AG04450 (cell line): Measurements from ENCODE around the gene GDA. TPM values are rescaled to one million over a fixed set of nuclear protein-coding genes. Genes with fewer than 3 reads are reported as not detected.

Source experiments
- CTCF ChIA-PET: fragments of 300-600, 350-600 bp; formaldehyde crosslinking; extraction: SDS; loops from one replicate; lab custom pipeline; 2022; ENCODE audit warnings: antibody characterized with exemption, inconsistent platforms; lab: Charles Lee
- POLR2A ChIA-PET: fragments of 350-600 bp; formaldehyde crosslinking; extraction: SDS; loops from one replicate; lab custom pipeline; 2021; ENCODE audit warnings: antibody characterized with exemption, inconsistent platforms; lab: Yijun Ruan, JAX
- DNase-seq: peaks from one replicate; pipeline ENCODE4 v3.0.0-alpha.2; 2011; ENCODE audit warnings: low read depth, low spot score
- H3K27ac ChIP-seq: one replicate; pipeline ENCODE4 v1.5.1; 2012; ENCODE audit warnings: low read depth, low read length, control low read depth
- H3K27me3 ChIP-seq: one replicate; pipeline ENCODE4 v1.6.0; 2012; ENCODE audit warnings: low read length; ENCODE audit not compliant: control insufficient read depth, insufficient read depth
- H3K4me3 ChIP-seq: 2 replicates; pipeline ENCODE4 v1.5.1; 2011; ENCODE audit warnings: mild to moderate bottlenecking, low read depth, low read length, control low read depth
- H3K9me3 ChIP-seq: 2 replicates; pipeline ENCODE4 v1.5.1; 2012; ENCODE audit warnings: low read length; ENCODE audit not compliant: control insufficient read depth, insufficient read depth
- polyA plus RNA-seq: library from polyadenylated mRNA; depleted of rRNA; stranded (reverse); fragments of >200 nt; gene quantifications from 2 replicates; pipeline ENCODE4 v1.2.3, GENCODE V29; 2011
- TF ChIP-seq, protein P1 (sequence below): IDR thresholded peaks from 2 replicates; pipeline ENCODE4 v1.5.1; 2011; ENCODE audit warnings: low read depth, low read length, control low read depth, inconsistent platforms

GDA gene
- polyA plus RNA-seq, 1 experiment: not detected

GRCh38 chr9:72132052-72132451 is 17.2 kb upstream of the GDA start:
- CTCF ChIA-PET: no interaction called here

DNA sequence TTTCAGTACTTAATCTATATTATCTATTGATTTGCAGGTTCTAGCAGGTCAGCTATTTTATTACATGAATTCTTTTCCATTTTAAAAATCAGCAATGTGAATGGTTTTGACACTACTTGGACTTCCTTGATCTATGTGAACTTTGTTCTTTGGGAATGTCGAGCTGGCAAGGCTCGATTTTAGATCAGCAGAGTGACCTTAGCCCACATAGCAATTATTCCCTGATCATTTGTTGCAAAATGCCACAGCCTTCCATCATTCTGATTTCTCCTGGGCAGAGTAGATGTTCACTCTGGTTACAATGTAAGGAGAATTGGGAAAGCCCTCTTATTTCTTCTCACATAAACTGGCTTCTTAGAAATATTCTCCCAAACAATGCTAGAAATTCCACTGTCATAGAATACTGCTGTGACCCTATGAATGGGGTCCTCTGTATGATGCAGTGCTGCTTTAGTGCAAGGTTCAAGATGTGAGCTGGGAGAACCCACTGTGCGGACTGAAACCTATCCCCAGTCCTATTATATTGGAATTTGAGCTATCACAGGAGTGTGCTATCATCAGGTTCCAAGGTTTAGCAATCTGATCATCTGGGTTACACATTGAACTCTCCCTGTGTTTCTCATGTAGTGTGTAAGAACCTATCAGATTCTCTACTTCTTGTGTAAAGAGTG is 15.7 kb upstream of the GDA start:
- Histone ChIP-seq H3K9me3 (no peaks in the 10 kb centered on the region), H3K4me3 (no peak overlapping the region), H3K27me3 (no peaks in the 10 kb centered on the region), H3K27ac (no peak overlapping the region)
- POLR2A ChIA-PET: no interaction called here
- no peak for DNase-seq
- TF ChIP-seq, protein P1, sequence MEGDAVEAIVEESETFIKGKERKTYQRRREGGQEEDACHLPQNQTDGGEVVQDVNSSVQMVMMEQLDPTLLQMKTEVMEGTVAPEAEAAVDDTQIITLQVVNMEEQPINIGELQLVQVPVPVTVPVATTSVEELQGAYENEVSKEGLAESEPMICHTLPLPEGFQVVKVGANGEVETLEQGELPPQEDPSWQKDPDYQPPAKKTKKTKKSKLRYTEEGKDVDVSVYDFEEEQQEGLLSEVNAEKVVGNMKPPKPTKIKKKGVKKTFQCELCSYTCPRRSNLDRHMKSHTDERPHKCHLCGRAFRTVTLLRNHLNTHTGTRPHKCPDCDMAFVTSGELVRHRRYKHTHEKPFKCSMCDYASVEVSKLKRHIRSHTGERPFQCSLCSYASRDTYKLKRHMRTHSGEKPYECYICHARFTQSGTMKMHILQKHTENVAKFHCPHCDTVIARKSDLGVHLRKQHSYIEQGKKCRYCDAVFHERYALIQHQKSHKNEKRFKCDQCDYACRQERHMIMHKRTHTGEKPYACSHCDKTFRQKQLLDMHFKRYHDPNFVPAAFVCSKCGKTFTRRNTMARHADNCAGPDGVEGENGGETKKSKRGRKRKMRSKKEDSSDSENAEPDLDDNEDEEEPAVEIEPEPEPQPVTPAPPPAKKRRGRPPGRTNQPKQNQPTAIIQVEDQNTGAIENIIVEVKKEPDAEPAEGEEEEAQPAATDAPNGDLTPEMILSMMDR: no peak
- CTCF ChIA-PET: interaction anchor here (0.6 kb wide), 1 partner anchor 37 kb away, joined by 4 read pairs; no protein-coding TSS in a partner anchor

More at GRCh38 chr9:72132052-72132451, 17.2 kb upstream of the GDA start:
- DNase-seq: no peak
- no peaks in the 10 kb centered on the region for H3K27me3 ChIP-seq
- no peaks in the 10 kb centered on the region for H3K9me3 ChIP-seq
- no peak overlapping the region for H3K27ac ChIP-seq
- no peak overlapping the region for H3K4me3 ChIP-seq
- TF ChIP-seq, protein P1: no peak
- POLR2A ChIA-PET: no interaction called here

DNA sequence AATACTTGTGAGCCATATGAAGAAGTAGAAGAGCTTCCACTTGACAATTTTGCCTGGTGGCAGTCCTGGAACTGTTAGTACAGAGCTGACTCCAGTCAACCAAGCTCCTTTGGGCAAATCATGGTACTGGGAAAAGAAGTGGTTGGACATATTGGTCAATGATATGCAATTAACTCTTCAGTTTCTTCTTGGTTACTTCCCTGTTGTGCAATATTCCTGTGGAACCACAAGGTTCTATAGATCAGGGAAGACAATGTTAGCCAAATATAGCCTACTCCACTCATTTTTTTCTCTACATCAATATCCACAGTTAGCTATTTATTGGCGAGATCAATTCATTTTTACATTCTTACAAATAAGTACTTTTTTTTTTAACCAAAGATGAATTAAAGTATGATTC is 14.4 kb upstream of the GDA start:
- no peak overlapping the region for H3K4me3 ChIP-seq
- no peaks in the 10 kb centered on the region for H3K9me3 ChIP-seq
- TF ChIP-seq, protein P1: no peak
- H3K27ac ChIP-seq: no peak overlapping the region
- CTCF ChIA-PET: interaction anchor here (0.5 kb wide), 1 partner anchor 110 kb away, joined by 3 read pairs; no protein-coding TSS in a partner anchor
- H3K27me3 ChIP-seq: no peaks in the 10 kb centered on the region
- POLR2A ChIA-PET: no interaction called here
- no peak for DNase-seq

GRCh38 chr9:72137697-72138365 is 11.4 kb upstream of the GDA start:
- Histone ChIP-seq H3K27ac (no peak overlapping the region), H3K27me3 (peaks cover 2% of the 10 kb centered on the region), H3K9me3 (no peaks in the 10 kb centered on the region), H3K4me3 (no peak overlapping the region)
- ChIA-PET CTCF (no interaction called here), POLR2A (no interaction called here)
- TF ChIP-seq, protein P1: no peak
- no peak for DNase-seq

GRCh38 chr9:72139226-72139625 is 10.0 kb upstream of the GDA start:
- H3K27ac ChIP-seq: no peak overlapping the region
- peaks cover 2% of the 10 kb centered on the region for H3K27me3 ChIP-seq
- TF ChIP-seq, protein P1: no peak
- DNase-seq: no peak
- CTCF ChIA-PET: no interaction called here
- H3K4me3 ChIP-seq: no peak overlapping the region
- POLR2A ChIA-PET: no interaction called here
- H3K9me3 ChIP-seq: no peaks in the 10 kb centered on the region
